NCI-H2107 treated with DMSO at 0.1 percent for 48 hours (cell line): Measurements from ENCODE around the gene HS3ST5.

Experiments
- DNase-seq: peaks from one replicate; lab custom pipeline; 2025; ENCODE audit not compliant: unreplicated experiment; lab: John Stamatoyannopoulos, UW

The HS3ST5 gene

DNA sequence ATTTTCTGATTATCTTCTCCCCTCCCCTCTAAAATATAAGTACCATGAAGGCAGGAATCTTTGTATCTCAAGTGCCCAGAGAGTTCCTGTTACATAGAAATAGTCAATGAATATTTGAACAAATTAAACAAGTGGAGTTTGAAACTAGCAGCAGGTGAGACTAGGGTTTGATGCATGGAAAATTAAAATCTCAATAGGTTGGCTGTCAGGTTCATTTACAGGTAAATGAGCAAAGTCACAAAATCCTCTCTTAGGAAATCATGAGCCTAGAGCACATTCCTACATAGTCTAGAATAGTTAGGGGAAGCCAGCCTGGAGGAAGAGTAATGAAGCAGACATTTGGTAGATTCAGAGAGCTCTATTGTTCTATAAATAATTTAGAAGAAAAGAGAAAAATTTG, 140.4 kb downstream of the HS3ST5 start:
- no peak for DNase-seq

- DNase-seq: no peak
Measured at GRCh38 chr6:114200891-114201290, 141.9 kb downstream of the HS3ST5 start.

DNA sequence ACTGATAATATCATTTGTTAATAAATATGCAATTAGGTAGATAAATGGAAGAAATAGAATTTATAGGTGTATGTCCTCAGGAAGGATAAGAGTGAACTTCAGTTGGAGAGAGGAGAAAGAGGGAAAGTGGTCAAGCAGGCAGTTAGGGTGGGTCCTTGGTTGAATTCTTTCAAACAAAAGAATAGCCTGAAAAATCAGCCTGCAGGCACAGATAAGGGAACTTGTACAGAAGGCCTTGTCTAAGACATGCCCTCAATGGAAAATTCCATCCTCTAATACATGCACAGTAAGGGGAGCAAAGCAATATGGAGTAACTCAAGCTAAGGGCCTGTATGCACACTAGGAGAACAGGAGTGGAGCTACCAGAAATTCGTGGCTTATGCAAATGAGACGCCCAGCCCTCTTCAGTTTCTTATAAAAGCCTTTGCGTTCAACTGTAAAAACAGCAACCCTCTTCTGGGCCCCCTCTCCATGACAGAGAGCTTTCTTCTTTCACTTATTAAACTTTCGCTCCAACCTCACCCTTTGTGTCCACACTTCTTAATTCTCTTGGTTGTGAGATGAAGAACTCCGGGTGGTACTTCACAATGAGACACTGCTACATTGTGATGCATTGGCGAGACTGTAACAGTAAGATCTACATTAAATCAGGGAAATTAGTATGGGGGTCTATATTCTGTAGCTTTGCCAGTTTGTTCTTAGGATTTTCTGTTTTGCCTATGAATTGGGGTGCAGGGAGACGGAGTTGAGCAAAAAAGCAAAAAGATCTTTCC, 147.0 kb downstream of the HS3ST5 start:
- DNase-seq: no peak

DNA sequence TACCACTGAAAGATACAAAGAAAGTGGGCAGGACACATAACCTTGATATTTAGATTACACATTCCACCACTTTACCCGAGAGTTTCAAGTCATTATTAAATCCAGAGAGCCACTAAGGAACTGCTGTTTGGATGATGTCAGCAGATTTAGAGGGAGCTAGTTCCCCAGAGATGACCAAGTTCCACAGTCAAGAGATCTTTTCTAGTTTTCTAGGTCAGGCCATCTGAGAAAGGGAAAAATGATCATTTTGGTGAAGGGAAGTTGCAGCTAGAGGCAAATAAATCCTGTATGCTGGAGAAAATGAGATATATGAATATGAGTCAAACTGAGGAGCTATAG, 147.8 kb downstream of the HS3ST5 start:
- no peak for DNase-seq

DNA sequence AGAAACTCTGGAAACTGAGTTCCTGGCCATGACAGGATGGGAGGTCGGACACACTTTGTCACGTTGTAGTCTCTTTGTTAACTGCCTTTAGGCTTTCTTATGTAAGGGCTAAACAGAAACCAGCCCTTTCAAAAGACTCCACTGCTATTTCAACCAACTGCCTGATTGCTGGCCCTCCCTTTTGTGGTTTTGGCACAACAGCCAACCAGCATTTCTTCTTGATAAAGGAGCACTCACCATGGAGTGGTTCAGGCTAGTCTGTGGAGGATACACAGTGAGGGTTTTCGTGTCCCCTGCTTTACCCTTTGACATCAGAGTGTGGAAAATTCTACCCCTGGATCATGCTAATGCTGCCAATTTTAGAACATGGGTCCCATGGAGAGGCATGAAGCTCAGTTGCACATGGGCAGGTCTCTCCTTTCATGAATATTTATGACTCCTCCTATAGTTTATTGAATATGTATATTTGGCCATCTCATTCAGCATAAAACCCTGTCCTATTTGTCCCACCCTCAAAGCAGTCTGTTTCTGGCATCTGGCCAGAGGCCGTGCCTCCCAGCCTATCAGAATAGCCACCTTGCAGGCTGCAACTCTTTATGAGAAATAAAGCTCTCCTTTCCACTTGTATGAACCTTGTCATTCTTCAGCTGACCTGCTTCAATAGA, 148.3 kb downstream of the HS3ST5 start:
- no peak for DNase-seq

DNA sequence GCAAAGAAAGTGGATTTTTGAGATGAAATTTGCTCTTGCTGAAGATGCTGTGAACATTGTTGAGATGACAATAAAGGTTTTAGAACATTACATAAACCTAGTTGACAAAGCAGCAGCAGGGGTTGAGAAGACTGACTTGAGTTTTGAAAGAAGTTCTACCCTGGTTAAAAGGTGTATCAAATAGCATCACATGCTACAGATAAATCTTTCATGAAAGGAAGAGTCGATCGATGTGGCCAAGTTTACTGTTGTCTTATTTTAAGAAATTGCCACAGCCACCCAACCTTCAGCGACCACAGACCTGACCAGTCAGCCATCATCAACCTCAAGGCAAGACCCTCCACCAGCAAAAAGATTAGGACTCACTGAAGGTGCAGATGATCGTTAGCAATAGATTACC, 155.3 kb downstream of the HS3ST5 start:
- DNase-seq: no peak

GRCh38 chr6:114181664-114182063, 161.2 kb downstream of the HS3ST5 start:
- DNase-seq: no peak

DNA sequence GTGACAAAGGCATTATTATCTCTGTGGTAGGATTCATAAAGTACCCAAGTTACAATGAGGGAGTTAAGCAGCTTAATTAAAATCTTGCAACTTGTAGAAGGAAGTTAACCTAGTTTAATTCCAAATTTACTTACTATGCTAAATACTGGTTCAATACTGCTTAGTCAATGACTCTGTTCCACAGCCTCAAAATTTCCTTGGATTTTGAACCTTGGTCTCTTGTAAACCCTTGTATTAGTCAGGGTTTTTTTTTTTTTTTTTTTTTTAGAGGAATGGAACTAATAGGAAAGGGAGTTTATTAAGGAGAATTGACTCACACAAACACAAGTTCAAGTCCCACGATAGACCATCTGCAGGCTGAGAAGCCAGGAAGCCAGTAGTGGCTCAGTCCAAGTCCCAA, 163.4 kb downstream of the HS3ST5 start:
- no peak for DNase-seq

GRCh38 chr6:114176726-114177125, 166.1 kb downstream of the HS3ST5 start:
- DNase-seq: no peak

DNA sequence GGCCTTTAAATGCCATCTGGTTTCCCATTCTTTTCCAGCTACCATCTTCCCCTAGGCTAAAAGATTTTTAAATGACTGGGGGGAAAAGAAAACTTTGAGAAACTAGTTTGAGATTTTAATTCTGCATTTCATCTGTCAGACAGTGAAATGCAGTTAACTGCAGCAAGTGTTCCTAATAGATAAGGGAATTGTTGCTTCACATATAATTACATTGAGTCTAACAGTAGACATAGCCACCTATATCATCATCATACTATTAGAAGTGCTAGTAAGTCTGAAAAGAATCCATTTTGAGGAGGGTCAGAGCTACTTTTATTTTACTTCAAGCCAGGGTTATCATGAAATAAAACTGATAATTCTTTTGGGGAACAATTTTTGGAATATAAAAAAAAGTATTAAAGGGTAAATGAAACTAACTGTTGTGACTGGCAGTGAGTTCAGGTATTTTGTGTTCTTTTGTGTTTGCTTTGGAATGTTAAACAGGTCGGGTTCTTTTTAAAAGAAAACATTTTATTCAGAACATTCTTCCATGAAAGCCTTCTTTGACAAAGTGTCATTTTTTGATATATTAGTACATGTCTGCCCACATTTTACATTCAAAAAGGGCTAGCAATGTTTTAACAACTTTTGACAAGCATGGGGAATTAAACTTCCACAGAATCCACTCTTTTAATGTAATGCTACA, 170.1 kb downstream of the HS3ST5 start:
- DNase-seq: no peak

DNA sequence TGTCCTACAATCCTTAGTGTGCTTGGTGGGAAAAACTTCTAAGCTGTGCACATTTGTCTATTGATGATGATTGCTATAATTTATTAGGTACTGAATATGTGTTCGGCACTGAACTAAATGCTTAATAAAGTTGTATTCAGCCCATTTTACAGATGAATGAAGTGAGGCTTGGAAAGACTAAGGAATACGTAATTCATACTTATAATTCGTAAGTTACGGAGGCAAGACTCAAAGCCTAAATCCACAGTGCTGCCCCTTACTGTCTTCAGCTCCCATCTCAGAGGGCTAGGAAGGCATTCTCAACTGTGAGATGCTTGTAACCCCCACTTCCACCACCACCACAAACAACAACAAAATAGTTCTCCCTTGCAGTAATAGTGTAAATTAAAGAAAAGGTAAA, 171.3 kb downstream of the HS3ST5 start:
- DNase-seq: no peak

DNA sequence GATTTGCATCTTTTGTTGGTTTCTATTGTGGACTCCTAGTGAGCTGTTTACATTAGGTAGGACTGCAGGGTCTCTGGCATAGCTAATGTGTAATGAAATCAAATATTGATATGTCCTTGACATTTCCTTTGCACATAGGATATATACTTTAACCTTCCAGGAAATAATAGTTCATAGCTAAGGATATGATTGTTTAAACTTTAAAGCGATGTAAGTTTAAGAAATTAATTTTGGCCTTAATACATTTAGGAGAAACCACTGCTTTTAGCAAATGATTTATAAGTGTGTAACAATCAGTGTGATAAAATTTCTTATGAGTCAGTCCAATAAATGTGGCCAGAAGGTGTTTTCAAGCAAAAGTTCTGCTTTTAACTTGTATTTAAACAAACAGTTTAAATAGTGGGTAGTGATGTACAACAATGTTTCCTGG, 171.8 kb downstream of the HS3ST5 start:
- no peak for DNase-seq

DNA sequence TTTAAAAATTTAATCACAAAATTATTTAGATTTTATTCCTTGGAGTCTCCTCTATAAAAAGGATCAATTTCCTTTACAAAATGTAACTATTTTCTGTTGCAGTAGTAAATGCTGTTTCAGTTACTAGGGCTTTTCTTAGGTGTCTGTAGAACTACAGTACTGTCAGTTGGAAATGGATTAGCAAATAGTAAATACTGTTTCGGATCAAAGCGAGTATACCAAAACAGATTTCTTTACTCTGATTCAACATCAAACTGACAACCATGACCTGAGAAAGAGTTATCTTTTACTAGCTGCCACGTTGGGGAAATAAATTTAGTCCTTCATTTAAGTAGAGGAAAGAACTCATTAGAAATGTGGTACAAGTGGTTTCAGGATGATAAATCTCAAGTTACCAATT, 172.5 kb downstream of the HS3ST5 start:
- DNase-seq: no peak

- no peak for DNase-seq
Measured at GRCh38 chr6:114169763-114170162, 173.1 kb downstream of the HS3ST5 start.

DNA sequence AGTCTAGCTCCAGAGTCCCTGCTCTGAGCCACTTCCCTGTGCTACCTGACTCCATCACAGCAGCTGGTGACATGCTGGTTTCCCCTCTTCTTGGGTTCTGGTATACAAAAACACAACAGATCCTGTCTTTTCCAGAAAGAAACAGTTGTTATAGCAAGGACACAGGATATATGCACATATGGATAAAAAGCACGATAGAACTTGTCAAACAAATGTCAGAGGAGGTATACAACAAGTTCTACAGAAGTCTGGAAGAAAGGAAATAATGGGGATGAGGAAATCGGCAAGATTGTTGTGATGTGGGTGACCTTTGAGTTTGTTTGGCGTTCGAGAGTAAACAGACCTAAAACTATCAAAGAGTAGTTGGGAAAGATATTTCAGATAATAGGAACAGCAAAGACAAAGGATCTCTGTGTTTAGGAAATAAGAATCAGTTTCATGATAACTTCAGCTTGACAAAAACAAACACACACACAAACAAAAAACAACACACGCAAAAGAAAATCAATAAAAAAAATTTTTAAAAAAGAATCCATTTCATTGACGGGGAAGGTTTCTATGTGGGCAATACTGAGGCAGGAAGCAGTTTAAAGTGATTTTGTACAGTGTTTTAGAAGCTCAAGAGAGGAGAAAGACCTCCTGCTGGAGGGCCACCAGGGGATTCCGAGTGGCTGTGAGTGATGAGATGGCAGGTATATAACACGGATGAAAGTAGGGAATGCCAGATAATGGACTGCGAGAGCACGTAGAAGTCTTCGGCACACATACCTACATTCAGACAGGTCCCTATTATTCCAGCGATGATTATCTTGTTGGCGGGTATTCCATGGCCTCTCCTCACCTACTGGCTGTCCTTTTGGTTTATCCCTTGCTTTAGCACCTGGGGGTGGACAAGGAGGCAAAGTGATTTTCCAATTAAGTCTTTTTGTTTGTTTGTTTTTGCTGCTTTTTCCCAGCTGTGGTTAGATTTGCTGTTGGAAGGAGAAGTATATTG, 174.9 kb downstream of the HS3ST5 start:
- no peak for DNase-seq

DNA sequence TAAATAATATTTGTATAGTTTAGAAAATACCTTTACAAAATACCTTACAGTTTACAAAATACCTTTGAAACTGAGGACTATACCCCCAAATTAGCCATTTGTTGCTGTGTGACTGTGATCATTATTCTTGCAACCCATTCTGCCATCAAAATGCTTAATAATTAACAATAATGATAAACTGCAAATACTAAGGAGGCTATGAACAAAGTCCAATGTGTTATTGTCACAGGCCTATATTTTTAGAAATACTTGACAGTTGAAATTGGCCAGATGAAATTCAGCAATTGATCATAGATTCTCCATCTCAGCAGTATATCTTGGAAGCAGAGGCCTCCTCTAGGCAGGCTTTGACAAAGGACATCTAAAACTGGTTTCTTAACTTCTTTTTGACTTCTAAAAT, 178.6 kb downstream of the HS3ST5 start:
- DNase-seq: no peak

- no peak for DNase-seq
Measured at GRCh38 chr6:114162691-114163347, 180.0 kb downstream of the HS3ST5 start.

GRCh38 chr6:114160881-114161280, 181.9 kb downstream of the HS3ST5 start:
- DNase-seq: no peak

- no peak for DNase-seq
Measured at GRCh38 chr6:114159727-114160126, 183.1 kb downstream of the HS3ST5 start.

GRCh38 chr6:114158838-114159694, 183.8 kb downstream of the HS3ST5 start:
- DNase-seq: no peak
